Ishikawa (cell line): Measurements from ENCODE around the gene KIF26B.

Source experiments
- CEBPB ChIP-seq: IDR thresholded peaks from 2 replicates; pipeline ENCODE4 v1.6.1; 2012
- CREB1 ChIP-seq: IDR thresholded peaks from 2 replicates; pipeline ENCODE4 v1.6.1; 2012; ENCODE audit warnings: low read depth
- EGR1 ChIP-seq: IDR thresholded peaks from 2 replicates; pipeline ENCODE4 v1.6.1; 2012
- EP300 ChIP-seq: IDR thresholded peaks from 2 replicates; pipeline ENCODE4 v1.6.1; 2012; ENCODE audit warnings: borderline replicate concordance
- FOXM1 ChIP-seq: IDR thresholded peaks from 2 replicates; pipeline ENCODE4 v1.6.1; 2012; ENCODE audit warnings: low read depth, borderline replicate concordance
- MAX ChIP-seq: IDR thresholded peaks from 2 replicates; pipeline ENCODE4 v1.6.1; 2012
- NFIC ChIP-seq: IDR thresholded peaks from 2 replicates; pipeline ENCODE4 v1.6.1; 2012
- RAD21 ChIP-seq: IDR thresholded peaks from 2 replicates; pipeline ENCODE4 v1.6.1; 2012; ENCODE audit warnings: low read depth
- REST ChIP-seq: IDR thresholded peaks from 2 replicates; pipeline ENCODE4 v1.6.1; 2012; ENCODE audit warnings: low read depth, mild to moderate bottlenecking
- TAF1 ChIP-seq: IDR thresholded peaks from 2 replicates; pipeline ENCODE4 v1.6.1; 2012; ENCODE audit warnings: low read depth, mild to moderate bottlenecking
- TCF12 ChIP-seq: IDR thresholded peaks from 2 replicates; pipeline ENCODE4 v1.6.1; 2012; ENCODE audit warnings: low read depth
- TEAD4 ChIP-seq: IDR thresholded peaks from 2 replicates; pipeline ENCODE4 v1.6.1; 2012
- USF1 ChIP-seq: IDR thresholded peaks from 2 replicates; pipeline ENCODE4 v1.6.1; 2012
- YY1 ChIP-seq: IDR thresholded peaks from 2 replicates; pipeline ENCODE4 v1.6.1; 2012; ENCODE audit warnings: low read depth
- ZBTB7A ChIP-seq: IDR thresholded peaks from 2 replicates; pipeline ENCODE4 v1.6.1; 2012; ENCODE audit warnings: low read depth

KIF26B gene

GRCh38 chr1:245753807-245754206 lies 599.0 kb downstream of the KIF26B start:
- no peak for TF ChIP-seq ZBTB7A
- TF ChIP-seq REST: no peak
- no peak for TF ChIP-seq TAF1

GRCh38 chr1:245754463-245754961 lies 599.7 kb downstream of the KIF26B start:
- TF ChIP-seq EGR1: no peak
- no peak for TF ChIP-seq ZBTB7A
- TF ChIP-seq RAD21: no peak
- no peak for TF ChIP-seq MAX
- no peak for TF ChIP-seq USF1
- TF ChIP-seq REST: no peak
- TF ChIP-seq CREB1: no peak
- no peak for TF ChIP-seq TCF12
- no peak for TF ChIP-seq TEAD4
- no peak for TF ChIP-seq TAF1
- TF ChIP-seq YY1: no peak
- no peak for TF ChIP-seq FOXM1
- no peak for TF ChIP-seq NFIC
- TF ChIP-seq CEBPB: no peak
- TF ChIP-seq EP300: no peak
